ENCODE data around the gene HSF2BP. TPM values are rescaled to one million over a fixed set of nuclear protein-coding genes. Genes with fewer than 3 reads are reported as not detected.

HSF2BP gene
- total RNA-seq, 1 donor from 2014 or later = 0.75 TPM

- intact Hi-C loops (cut with DNase I) = no loop called here
Measured at GRCh38 chr21:43662286-43662685, 3.0 kb upstream of the HSF2BP start.

GRCh38 chr21:43658769-43659135 lies 536 bp downstream of the HSF2BP start:
- peak in 1 of 2 donors; percentile 65 for DNase-seq (ENCODE audit: low spot score in 2 of 2)
- no peak for TF ChIP-seq CTCF (IDR thresholded peaks at IDR 0.05)
- Histone ChIP-seq H3K27ac (peak overlapping the region; percentile 76 to 86), H3K27me3 (no peaks in the 10 kb centered on the region), H3K4me3 (peak overlapping the region; percentile 90 to 95), H3K36me3 (peaks cover 0 to 14% of the 10 kb centered on the region in 2 donors), H3K9me3 (no peaks in the 10 kb centered on the region), H3K4me1 (peaks cover 3 to 11% of the 10 kb centered on the region in 2 donors)
- intact Hi-C loops (cut with DNase I) = loop anchor here (1.0 kb wide), 1 partner anchor 118 kb away; the partner anchor contains the start of gene CSTB

More at GRCh38 chr21:43662286-43662685, 3.0 kb upstream of the HSF2BP start:
- Histone ChIP-seq H3K36me3 (peaks cover 0 to 30% of the 10 kb centered on the region in 2 donors), H3K4me1 (peaks cover 3 to 11% of the 10 kb centered on the region in 2 donors), H3K4me3 (no peak overlapping the region), H3K27me3 (no peaks in the 10 kb centered on the region), H3K27ac (no peak overlapping the region), H3K9me3 (no peaks in the 10 kb centered on the region)
- no peak for TF ChIP-seq CTCF (IDR thresholded peaks at IDR 0.05)
- no peak for DNase-seq (ENCODE audit: low spot score in 2 of 2)

GRCh38 chr21:43658088-43658741 lies 1.1 kb downstream of the HSF2BP start:
- H3K27ac ChIP-seq = no peak overlapping the region
- TF ChIP-seq CTCF (IDR thresholded peaks at IDR 0.05) = no peak
- no peaks in the 10 kb centered on the region for H3K9me3 ChIP-seq
- no peaks in the 10 kb centered on the region for H3K27me3 ChIP-seq
- H3K4me3 ChIP-seq = no peak overlapping the region
- intact Hi-C loops (cut with DNase I) = no loop called here
- H3K36me3 ChIP-seq = peaks cover 0 to 9% of the 10 kb centered on the region in 2 donors
- DNase-seq (ENCODE audit: low spot score in 2 of 2) = no peak
- H3K4me1 ChIP-seq = peaks cover 3 to 11% of the 10 kb centered on the region in 2 donors

- no peak for DNase-seq (ENCODE audit: low spot score in 2 of 2)
- no peak overlapping the region for H3K27ac ChIP-seq
- peaks cover 3 to 11% of the 10 kb centered on the region in 2 donors for H3K4me1 ChIP-seq
- no peak for TF ChIP-seq CTCF (IDR thresholded peaks at IDR 0.05)
- H3K4me3 ChIP-seq = no peak overlapping the region
- no peaks in the 10 kb centered on the region for H3K27me3 ChIP-seq
- H3K36me3 ChIP-seq = peaks cover 0 to 7% of the 10 kb centered on the region in 2 donors
- intact Hi-C loops (cut with DNase I) = no loop called here
- H3K9me3 ChIP-seq = no peaks in the 10 kb centered on the region
Measured at GRCh38 chr21:43657355-43658087, 1.8 kb downstream of the HSF2BP start.

GRCh38 chr21:43654806-43655489 lies 4.3 kb downstream of the HSF2BP start:
- H3K27ac ChIP-seq = no peak overlapping the region
- intact Hi-C loops (cut with DNase I) = no loop called here
- no peak for TF ChIP-seq CTCF (IDR thresholded peaks at IDR 0.05)
- peaks cover 3 to 5% of the 10 kb centered on the region in 2 donors for H3K4me1 ChIP-seq
- no peak for DNase-seq (ENCODE audit: low spot score in 2 of 2)
- H3K9me3 ChIP-seq = no peaks in the 10 kb centered on the region
- H3K27me3 ChIP-seq = no peaks in the 10 kb centered on the region
- H3K36me3 ChIP-seq = no peaks in the 10 kb centered on the region
- H3K4me3 ChIP-seq = no peak overlapping the region

All from ascending aorta (tissue), 2 donors.